GM21737 (cell line): ENCODE results near the gene KIF26B.

Experiments
- ATAC-seq: cut with Tn5 transposase; IDR thresholded peaks from one replicate; pipeline ENCODE4 v1.9.1; 2021; ENCODE audit warnings: mild to moderate bottlenecking, moderate library complexity; ENCODE audit not compliant: unreplicated experiment

Gene KIF26B

DNA sequence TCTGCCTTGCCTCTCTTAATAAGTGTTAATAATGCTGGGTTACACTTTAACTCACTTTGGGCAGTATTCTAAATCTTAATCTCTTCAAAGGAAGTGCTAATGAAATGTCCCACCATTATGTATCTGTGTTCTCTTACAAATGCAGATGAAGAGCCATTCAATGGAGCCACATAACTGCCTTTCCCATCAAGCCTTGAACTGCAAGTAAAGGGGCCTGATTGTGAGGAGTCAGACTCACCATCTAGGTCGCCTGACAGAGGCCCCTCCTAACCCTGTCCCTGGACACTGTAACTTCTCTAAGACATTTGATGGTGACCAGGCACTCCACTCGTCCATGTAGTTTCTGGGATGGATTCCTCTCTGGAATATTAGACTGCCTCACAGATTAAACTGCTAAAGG, 329.4 kb downstream of the KIF26B start:
- ATAC-seq: no peak

DNA sequence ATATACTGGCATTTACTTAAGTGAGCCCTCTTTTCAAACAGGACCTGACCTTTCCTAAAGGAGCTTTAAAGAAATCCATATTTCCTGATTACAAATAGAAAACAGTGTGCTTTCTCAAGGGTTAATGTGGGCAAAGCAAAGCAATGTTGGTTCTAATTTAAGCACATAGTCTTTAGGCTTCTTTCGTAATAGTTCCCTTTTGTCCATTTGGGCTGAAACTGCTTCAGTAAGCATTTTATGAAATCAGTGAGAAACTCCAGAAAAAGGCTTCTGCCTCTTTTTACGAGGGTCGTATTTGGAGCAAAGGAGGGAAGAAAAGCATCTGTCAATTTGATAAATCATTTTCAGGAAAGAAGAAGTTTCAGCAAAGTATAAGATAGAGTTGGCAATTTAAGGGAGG, 331.2 kb downstream of the KIF26B start:
- ATAC-seq: no peak

DNA sequence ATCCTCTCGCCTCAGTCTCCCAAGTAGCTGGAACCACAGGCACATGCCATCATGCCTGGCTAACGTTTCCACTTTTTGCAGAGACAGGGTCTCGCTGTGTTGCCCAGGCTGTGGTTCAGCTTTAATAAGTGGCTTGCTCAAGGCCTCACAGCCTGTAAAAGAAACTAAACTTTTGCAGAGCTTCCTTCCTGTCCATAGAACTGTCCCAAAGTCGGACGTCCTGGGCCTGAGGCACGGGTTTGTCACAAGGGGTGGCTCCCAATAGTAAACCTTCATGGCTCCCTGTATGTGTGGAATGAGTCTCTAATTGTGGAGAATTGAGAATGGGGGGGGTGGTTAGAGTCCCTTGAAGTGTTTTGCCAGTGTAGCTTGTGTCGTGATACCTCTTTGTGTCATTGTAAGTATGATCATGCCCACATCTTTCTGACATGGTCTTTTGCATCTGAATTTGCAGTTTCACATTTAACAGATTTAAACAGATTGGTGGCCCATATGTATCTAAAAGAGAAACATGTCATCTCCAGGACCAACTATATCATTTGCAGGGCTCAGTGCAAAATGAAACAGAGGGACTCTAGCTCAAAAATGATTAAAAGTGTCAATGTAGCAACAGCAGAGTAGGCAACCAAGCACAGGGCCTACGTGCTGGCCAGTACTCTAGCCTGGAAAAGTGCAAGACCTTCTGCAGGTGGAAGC, 332.1 kb downstream of the KIF26B start:
- ATAC-seq: no peak

DNA sequence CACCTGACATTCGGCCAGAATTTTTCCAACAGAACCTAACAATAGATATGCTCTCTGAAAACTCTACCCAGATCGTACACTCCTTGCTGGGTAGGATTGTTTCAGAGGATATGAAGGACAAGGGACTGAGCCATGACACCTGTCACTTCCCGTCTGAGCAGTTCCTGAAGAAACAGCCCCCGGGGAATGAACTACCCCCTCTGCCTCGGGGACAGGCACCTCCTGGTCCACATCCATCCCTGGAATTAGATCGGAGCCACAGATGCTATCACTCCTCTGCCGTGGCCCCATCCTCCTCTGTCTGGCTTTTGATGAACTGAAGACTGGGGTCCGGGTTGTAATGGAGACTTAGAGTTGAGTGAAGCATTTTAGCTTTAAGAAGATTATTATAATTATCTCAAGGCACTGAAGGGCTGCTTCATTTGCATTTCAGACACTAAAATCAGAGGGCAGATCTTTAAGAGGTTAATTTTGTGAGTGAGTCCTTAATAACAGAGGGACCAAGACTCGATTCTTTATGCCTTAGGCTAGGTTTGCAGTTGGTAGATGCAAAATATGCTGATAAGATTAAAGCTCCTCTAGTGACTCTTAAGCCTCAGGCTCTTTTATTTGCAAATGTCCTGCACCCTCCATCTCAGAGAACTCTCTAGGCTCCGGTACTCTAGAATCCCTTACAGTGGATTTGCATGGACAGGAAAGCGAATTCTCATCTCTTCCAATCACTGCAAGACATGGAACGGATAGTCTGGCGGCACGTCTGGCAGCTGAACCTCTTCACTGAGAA, 333.8 kb downstream of the KIF26B start:
- no peak for ATAC-seq

DNA sequence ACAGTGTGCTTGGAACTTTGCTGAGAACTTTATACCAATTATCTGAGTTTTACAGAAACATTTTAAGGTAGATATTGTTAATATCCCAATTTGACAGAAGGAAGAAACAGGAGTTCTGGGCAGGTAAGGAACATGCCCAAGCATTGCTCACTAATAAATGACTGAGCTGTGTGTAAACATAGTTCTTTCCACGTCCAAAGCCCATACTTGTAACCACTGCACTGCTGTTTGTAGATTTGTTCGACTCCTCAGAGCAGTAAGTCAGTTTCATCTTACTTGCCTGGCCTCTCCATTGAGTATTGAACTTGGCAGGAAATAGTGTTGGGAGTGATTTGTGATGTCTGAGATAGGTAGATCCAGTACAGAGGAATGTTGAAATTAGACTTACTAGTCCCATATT, 335.1 kb downstream of the KIF26B start:
- ATAC-seq: no peak

DNA sequence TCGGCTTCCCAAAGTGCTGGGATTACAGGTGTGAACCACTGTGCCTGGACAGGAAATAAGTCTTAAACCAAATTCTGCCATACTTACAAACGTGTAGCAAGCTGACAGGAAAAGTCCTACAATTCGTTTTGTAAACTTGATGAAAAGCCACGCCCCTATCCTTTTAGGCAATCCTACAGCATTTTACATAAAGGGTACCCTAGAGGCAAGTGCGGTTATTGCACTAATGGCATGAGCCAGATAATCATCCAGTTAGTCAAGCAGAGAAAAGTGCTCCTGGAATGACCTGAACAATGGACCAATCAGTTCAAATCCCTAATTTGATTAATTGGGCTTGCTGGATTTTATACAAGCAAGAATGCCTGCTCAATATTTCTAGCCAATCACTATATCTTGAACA, 338.2 kb downstream of the KIF26B start:
- ATAC-seq: no peak

DNA sequence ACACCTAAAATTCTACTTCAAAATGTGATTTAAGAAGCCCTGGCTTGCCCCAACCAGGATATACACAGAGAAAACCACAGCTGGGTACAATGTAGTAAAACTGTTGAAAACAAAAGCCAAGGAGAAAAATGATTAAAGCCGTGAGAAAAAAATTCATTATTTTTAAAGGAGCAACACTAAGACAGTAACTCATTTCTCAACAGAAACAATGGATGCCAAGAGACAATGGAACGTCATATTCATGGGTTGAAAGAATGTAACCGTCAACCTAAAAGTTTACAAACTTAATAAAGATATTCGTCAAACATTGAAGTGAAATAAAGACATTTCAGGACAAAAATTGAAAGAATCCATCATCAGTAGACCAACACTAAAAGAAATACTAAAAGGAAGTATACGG, 340.9 kb downstream of the KIF26B start:
- no peak for ATAC-seq

DNA sequence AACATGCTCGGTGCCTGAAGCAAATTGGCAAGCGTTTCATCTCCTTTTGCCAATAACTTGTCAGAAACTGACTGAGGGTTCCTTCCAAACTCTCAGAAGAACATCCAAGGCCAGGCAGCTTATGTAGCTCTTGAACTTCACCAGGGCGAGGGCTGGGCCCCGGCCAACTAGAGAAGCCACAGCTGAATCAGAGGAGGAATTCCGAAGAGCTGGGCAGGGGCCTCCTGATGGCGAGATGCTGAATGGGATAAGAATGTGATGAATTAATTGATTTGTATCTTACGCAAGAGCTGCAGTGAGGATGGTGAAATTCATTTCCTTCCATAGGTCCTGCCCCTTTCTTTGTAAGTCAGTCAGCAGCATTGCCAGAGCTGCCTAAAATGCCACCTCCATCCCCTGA, 345.8 kb downstream of the KIF26B start:
- no peak for ATAC-seq

DNA sequence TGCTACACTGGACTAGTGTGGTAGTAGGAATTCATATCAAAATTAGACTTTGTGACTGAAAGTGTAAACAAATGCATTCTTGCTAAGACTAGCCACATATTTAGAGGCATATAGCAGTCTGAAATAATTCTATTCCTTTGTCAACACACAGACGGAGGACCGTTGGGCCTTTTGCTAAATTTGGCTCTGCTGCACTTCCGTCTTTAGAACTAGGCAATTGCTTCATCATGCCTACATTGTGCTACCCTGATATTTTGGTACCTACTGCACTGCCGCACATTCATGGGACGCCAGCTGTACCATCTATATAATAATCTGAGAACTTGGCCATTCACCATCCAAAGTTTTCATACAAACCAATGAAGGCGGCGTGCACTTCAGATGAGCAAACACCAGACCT, 346.8 kb downstream of the KIF26B start:
- ATAC-seq: no peak

DNA sequence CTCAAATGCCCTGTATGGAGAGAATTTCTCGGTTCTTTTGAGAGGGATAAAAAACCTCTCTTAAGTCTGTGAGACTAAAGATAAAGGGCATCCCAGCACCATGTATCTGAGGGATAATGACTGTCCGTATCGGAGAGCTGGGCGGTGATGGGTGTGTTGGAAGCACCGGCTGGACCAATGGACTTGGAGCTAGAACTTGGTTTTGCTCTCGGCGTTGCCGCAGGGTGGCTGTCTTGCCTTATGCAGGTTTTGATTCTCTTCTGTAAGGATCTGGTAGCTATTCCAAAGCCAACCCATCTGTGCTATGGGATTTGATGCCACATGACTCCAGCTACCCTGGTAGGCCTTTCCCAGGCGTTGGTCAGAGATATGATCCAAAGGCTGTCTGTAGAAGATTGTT, 348.8 kb downstream of the KIF26B start:
- ATAC-seq: no peak

DNA sequence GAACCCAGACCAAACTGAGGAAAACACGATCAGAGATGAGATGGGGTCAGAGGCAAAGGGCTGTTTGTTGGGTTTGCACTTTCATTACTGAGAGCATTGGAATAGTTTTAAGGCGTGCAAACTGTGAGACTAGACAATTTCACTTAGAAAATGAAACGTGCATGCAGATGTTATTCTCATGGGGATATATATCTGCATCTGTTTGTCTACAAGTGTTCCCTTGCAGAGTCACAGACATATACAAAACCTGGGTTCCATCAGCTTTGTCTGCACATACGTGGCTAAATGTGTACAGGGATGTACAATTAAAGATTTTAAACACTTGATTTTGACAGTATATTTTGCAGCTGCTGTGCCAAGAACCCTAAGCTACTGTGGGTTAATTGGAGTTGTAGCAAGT, 355.4 kb downstream of the KIF26B start:
- ATAC-seq: no peak

DNA sequence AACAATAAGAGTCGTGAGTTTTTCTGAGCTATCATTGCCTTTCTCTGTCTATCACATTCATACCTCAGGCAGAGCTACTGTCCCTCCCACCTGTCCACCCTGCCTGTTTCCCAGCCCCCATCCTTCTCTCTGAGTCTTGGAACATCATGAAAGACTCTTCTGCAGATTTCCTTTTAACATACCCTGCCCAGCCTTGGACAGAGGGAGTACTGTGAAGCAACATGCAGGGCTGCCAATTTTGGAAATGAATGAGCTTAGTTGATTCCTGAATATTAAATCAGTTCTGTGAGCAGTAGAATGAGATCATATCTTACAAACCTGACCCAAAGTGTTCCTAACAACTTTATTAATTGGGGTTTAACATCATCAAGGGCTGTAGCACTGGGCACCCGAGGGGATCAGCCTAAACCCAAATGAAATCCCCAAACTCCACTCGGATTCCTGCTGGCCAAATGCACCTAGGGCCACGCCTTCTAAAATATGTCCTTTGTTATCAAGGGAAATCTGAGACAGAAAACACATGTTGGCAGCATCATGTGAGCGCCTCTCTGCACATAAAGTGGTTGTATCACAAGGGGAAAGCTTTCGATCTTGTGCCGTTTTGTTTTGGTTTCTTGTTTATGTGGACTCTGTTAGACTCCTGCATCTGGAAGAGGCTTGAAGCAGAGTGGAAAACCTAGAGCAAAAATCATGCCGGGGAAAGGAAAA, 357.6 kb downstream of the KIF26B start:
- no peak for ATAC-seq

DNA sequence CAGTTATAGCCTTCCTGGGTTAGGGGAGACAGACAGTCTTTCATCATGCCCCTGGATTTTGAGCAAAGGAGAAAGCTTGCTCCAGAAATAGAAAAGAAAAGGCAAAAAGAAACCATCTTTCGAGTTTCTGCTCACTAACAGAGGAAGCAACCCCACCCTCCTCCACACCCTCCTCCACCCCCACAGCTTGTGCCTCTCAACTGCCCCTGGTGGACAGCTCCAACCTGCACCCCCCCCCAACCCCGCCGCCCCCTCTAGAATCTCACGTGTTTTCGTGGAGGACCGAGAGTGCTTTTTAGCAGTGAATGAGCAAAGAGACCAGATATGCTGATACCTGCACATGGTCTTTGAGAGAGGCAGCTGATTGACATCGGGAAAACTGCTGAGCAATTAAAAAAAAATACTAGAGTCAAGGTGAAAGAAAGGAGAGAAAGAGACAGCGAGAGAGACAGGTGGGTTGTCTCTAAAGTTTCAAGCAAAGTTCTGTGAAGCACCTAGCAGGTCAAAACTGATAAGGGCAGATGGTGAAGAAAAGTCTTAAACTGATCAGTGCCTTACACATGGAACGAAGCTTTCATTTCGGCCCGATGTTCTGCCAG, 358.3 kb downstream of the KIF26B start:
- no peak for ATAC-seq

DNA sequence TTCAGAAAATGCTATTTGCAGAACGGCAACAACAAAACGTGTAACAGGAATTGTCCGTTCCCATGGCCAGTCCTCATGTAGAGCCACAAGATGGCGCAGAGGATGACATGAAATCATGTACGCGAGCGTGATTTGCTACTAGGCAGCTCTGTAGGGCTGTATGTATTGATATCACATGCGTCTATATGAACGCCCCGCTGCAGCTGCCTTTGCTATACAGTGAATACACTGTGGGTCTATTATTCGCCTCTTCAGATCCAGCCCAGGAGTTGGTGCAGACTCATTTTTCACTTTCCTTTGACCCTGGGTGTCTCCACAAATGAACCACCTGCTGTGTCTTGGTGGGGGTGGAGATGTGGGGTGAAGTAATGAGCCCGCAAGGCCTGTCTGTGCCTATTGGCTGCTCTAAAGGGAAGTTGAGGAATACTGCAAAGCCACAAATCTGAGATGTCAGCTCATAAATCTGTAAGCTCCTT, 361.5 kb downstream of the KIF26B start:
- no peak for ATAC-seq

DNA sequence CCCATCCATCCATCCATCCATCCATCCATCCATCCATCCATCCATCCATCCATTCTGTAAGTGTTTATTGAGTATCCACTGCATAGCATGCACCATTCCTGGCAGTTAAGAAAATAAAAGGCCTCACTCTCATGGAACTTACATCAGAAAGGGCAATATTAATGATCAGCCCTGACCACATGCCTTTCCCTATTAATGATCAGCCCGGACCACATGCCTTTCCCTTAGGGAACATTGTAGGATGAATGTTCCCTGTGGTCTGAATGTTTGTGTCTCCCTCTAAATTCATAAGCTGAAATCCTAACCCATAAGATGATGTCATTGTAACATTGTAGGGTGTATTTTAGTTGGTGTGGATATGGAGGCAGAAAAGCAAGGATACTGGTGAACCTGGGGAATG, 365.8 kb downstream of the KIF26B start:
- no peak for ATAC-seq

DNA sequence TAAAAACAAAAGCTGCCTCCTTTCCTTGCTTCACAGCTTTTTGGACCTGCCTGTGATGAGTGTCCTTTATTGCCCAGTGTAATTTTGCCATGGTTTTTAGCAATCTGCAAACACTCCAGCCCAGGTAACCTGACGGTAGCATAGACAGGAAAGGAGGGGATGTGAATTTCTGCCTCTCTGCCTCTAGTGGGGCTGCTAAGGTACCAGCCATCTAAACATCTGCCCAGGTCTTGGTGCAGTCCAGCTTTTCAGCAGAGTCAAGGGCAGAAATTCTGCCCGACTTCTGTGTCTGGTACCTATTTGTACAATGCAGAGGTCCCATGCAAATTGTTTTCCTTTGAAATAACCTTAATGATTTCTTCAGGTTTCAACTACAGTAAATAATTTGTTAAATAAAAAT, 371.4 kb downstream of the KIF26B start:
- ATAC-seq: no peak

DNA sequence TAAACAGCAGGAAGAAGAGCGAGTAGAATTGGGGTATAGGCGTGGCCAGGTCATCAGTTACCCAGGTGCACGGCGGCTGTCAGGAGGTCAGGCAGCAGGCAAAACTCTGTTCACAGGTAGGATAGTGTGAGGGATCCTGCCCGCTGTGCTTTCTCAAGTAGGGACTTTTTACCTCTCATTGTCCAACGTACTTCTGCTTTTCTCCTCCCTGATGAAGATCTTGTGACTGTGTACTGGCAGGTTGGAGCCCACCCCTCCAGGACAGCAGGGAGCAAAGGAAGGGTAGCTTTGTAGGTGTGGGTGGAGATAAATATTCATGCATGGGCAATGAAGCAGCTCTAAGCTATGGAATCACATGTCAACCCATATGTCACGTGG, 373.5 kb downstream of the KIF26B start:
- ATAC-seq: no peak

DNA sequence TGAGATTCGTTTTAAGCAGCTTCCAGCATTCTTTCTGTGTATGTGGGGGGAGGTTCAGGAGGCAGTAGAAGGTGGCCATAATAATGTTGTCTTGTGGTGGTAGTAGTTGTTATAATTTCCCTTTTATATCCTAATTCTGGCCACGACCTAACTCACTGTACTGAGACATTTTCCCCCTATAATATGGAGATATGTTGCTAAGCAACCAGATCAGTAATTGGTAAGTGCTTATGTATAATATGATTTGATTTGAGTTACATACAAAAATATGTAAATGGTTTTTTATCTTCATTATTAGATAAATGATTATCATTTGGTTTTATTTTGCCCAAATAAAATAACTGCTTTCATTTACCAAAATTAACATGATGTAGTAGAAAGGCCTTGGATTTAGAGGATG, 376.2 kb downstream of the KIF26B start:
- no peak for ATAC-seq

DNA sequence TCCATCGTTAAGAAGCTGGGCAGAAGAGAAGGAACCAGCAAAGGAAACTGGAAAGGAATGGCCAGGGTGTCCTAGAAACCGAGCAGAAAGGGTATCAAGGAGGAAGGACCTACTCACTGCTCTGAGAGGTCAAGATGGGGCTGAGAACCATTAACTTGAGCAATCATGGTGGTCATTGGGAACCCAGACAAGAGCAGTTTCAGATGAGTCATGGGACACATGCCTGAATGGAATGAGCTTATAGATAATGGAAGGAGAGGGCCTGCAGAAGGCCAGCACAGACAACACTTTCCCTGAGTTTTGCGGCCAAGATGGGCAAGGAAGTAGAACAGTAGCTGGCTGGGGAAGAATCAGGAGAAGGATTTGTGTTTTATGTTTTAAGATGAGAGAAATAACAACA, 383.2 kb downstream of the KIF26B start:
- ATAC-seq: no peak

DNA sequence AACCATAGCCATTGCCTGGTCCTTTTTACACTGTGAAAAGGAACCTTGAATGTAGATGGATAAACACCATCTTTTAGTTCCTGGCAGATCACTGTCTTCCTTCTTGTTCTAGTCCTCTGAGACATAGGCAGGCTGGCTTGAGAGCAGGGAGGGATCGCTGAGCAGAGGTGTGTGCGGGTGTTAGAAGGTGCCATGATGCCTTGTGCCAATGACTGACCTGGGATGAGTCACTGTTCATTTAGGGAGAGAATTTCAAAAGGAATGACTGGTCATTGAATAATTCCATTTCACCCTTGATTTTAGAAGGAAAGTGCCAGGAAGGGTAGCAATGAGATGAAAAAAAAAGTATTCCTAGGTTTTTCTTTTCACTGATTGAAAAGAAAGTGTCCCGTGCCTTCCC, 383.9 kb downstream of the KIF26B start:
- ATAC-seq: no peak

DNA sequence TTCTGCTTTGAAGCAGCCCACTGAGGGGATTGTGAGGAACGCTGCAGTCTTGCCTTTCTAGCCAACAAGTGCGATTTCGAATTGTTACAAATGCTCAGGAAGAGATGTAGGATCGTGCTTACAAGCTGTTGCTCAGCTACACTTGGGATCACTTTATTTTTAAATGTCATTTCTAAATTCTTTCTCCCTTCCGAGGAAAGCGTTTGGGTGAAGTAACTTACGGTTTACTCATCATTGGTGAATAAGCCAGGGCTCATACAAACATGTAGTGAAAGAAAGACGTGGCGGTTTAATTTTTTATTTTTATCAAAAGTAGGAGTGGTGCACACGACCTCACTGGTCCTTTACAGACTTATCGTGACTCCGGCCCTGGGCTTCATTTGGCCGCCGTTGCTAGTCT, 386.6 kb downstream of the KIF26B start:
- ATAC-seq: no peak

DNA sequence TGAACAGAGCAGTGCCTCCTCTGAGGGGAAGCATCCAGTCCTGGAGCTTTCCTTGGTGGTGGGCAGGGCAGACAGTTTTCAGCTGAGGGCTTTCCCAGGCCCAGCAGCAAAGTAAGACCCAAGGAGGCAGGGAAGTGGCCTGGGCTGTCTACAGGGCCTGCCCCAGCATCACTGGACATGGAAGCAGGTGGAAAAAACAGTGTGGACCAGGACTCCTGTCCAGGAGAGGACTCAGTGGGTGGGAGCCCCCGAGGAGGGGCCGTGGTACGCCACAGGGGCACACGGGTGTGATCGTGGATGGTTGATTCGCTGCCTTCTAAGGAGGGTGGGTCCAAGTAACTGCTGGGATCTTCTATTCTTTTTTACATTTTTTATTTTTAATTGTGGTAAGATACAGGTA, 387.6 kb downstream of the KIF26B start:
- no peak for ATAC-seq
